WTC11 (cell line): ENCODE data around the gene SAFB2.

Experiments used
- E2F5 ChIP-seq: sonication (generic); formaldehyde crosslinking; IDR thresholded peaks from 2 replicates; pipeline ENCODE4 v1.8.1; 2022; ENCODE audit warnings: mild to moderate bottlenecking, moderate library complexity, missing genetic modification reagents
- FOXP1 ChIP-seq: sonication (generic); formaldehyde crosslinking; IDR thresholded peaks from 2 replicates; pipeline ENCODE4 v1.8.0; 2022; ENCODE audit warnings: missing genetic modification reagents, mild to moderate bottlenecking, moderate library complexity, borderline replicate concordance
- GABPB1 ChIP-seq: sonication (generic); formaldehyde crosslinking; IDR thresholded peaks from 2 replicates; pipeline ENCODE4 v1.8.1; 2023; ENCODE audit warnings: mild to moderate bottlenecking, missing genetic modification reagents
- HMGXB4 ChIP-seq: sonication (generic); formaldehyde crosslinking; IDR thresholded peaks from 2 replicates; pipeline ENCODE4 v1.8.1; 2023; ENCODE audit warnings: mild to moderate bottlenecking, moderate library complexity, missing genetic modification reagents
- NFYB ChIP-seq: sonication (generic); formaldehyde crosslinking; conservative IDR thresholded peaks from 2 replicates; pipeline ENCODE4 v1.8.0; 2022; ENCODE audit warnings: low read depth, missing genetic modification reagents
- SMAD4 ChIP-seq: sonication (generic); formaldehyde crosslinking; IDR thresholded peaks from 2 replicates; pipeline ENCODE4 v1.8.0; 2022; ENCODE audit warnings: mild to moderate bottlenecking, missing genetic modification reagents
- TEAD4 ChIP-seq: sonication (generic); formaldehyde crosslinking; IDR thresholded peaks from 2 replicates; pipeline ENCODE4 v1.8.0; 2022; ENCODE audit warnings: mild to moderate bottlenecking, missing genetic modification reagents
- ZNF317 ChIP-seq: sonication (generic); formaldehyde crosslinking; IDR thresholded peaks from 2 replicates; pipeline ENCODE4 v1.8.1; 2023; ENCODE audit warnings: low read depth, mild to moderate bottlenecking, moderate library complexity, missing genetic modification reagents, borderline replicate concordance
- TF ChIP-seq, protein P1 (sequence below): fragments of 200-600 bp; IDR thresholded peaks from 2 replicates; pipeline ENCODE4 v1.8.0; 2022; ENCODE audit warnings: antibody characterized with exemption
- TF ChIP-seq, protein P2 (sequence below): sonication (generic); formaldehyde crosslinking; IDR thresholded peaks from 2 replicates; pipeline ENCODE4 v1.8.1; 2022; ENCODE audit warnings: low read depth, missing genetic modification reagents, borderline replicate concordance
- TF ChIP-seq, protein P3 (sequence below): sonication (generic); formaldehyde crosslinking; conservative IDR thresholded peaks from 2 replicates; pipeline ENCODE4 v1.8.1; 2022; ENCODE audit warnings: mild to moderate bottlenecking, missing genetic modification reagents

DNA sequence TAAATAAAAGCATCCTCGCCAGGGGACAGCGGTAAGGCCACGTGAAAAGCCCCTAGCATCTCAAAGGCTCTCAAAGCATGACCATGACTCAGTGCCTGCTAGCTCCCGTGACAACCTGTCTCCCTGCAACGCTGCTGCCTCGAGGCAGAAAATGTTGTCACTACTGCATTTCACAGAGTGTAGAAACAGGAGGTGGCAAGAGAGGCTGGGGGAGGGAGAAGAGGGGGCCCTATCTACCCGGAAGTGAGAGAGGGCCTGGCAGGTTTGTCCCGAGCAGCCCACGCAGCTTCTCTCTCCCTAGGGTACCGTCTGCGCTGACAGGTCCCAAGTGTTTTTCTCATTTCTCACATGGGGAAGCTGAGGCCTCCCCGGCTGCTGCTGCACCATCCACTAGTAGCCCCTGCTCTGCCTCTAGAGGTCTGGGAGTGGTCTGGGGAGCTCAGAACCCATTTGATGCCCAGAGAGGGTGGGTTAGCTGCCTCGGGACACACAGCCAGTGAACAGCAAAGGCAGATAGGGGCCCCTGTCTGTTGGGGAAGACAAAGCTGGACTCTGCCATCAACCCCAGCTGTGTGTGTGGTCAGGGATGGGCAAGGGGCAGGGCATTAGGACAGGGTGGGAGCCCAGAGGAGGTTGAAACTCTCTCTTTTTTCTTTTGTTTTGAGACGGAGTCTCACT, 58.5 kb downstream of the SAFB2 start:
- TF ChIP-seq, protein P1, sequence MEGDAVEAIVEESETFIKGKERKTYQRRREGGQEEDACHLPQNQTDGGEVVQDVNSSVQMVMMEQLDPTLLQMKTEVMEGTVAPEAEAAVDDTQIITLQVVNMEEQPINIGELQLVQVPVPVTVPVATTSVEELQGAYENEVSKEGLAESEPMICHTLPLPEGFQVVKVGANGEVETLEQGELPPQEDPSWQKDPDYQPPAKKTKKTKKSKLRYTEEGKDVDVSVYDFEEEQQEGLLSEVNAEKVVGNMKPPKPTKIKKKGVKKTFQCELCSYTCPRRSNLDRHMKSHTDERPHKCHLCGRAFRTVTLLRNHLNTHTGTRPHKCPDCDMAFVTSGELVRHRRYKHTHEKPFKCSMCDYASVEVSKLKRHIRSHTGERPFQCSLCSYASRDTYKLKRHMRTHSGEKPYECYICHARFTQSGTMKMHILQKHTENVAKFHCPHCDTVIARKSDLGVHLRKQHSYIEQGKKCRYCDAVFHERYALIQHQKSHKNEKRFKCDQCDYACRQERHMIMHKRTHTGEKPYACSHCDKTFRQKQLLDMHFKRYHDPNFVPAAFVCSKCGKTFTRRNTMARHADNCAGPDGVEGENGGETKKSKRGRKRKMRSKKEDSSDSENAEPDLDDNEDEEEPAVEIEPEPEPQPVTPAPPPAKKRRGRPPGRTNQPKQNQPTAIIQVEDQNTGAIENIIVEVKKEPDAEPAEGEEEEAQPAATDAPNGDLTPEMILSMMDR, result no peak
- no peak for TF ChIP-seq HMGXB4 (CRISPR knock-in tag)
- TF ChIP-seq, protein P2, sequence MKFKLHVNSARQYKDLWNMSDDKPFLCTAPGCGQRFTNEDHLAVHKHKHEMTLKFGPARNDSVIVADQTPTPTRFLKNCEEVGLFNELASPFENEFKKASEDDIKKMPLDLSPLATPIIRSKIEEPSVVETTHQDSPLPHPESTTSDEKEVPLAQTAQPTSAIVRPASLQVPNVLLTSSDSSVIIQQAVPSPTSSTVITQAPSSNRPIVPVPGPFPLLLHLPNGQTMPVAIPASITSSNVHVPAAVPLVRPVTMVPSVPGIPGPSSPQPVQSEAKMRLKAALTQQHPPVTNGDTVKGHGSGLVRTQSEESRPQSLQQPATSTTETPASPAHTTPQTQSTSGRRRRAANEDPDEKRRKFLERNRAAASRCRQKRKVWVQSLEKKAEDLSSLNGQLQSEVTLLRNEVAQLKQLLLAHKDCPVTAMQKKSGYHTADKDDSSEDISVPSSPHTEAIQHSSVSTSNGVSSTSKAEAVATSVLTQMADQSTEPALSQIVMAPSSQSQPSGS (CRISPR knock-in tag), result no peak
- TF ChIP-seq GABPB1 (CRISPR knock-in tag), result no peak
- TF ChIP-seq, protein P3, sequence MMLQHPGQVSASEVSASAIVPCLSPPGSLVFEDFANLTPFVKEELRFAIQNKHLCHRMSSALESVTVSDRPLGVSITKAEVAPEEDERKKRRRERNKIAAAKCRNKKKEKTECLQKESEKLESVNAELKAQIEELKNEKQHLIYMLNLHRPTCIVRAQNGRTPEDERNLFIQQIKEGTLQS (CRISPR knock-in tag), result no peak
- TF ChIP-seq TEAD4 (CRISPR knock-in tag), result no peak
- TF ChIP-seq NFYB (CRISPR knock-in tag), result no peak
- TF ChIP-seq FOXP1, result no peak
- TF ChIP-seq E2F5 (CRISPR knock-in tag), result no peak
- TF ChIP-seq SMAD4 (CRISPR knock-in tag), result no peak
- TF ChIP-seq ZNF317 (CRISPR knock-in tag), result no peak
